K562 (cell line): ENCODE results near the gene PTPN1. TPM values are rescaled to one million over a fixed set of nuclear protein-coding genes. Genes with fewer than 3 reads are reported as not detected.
A peak's percentile ranks its signal among the peaks of the same experiment; 100 is the strongest.

Source experiments
- ARNT ChIP-seq, 2 experiments: fragments of 450-650 bp; IDR thresholded peaks; 2 replicates each; pipeline ENCODE4 v1.6.1; 2016; ENCODE audit warnings: mild to moderate bottlenecking in 1 of 2
- BCOR ChIP-seq: fragments of 450-650 bp; IDR thresholded peaks from 2 replicates; pipeline ENCODE4 v1.6.1; 2016
- CTCFL ChIP-seq: IDR thresholded peaks from 2 replicates; pipeline ENCODE4 v1.6.1; 2011; ENCODE audit warnings: borderline replicate concordance, low read depth, mild to moderate bottlenecking, moderate library complexity, low read length; ENCODE audit not compliant: insufficient read depth, poor library complexity, severe bottlenecking
- EHMT2 ChIP-seq: fragments of 450-650 bp; IDR thresholded peaks from 2 replicates; pipeline ENCODE4 v1.6.1; 2018; ENCODE audit warnings: antibody characterized with exemption
- EP400 ChIP-seq: fragments of 450-650 bp; IDR thresholded peaks from 2 replicates; pipeline ENCODE4 v1.6.1; 2017; ENCODE audit warnings: antibody characterized with exemption, mild to moderate bottlenecking, moderate library complexity
- FOS ChIP-seq: IDR thresholded peaks from 3 replicates; pipeline ENCODE4 v1.6.1; 2011; ENCODE audit not compliant: insufficient read length; ENCODE audit errors: extremely low read depth
- HDAC1 ChIP-seq, 2 experiments: fragments of 450-650 bp; IDR thresholded peaks; 2 replicates each; pipeline ENCODE4 v1.6.1; 2016 to 2017; ENCODE audit warnings: inconsistent platforms in 1 of 2, mild to moderate bottlenecking in 1 of 2, moderate library complexity in 1 of 2
- JUN ChIP-seq, 2 experiments: sonication (generic) in 1 of 2; formaldehyde crosslinking in 1 of 2; IDR thresholded peaks; 2 replicates each; pipeline versions ENCODE4 v1.6.1 to v1.8.0; 2012 to 2022; ENCODE audit warnings: borderline replicate concordance in 2 of 2, mild to moderate bottlenecking in 2 of 2, improper control_type of control experiment in 1 of 2, low read depth in 1 of 2, low read length in 1 of 2, missing genetic modification reagents in 1 of 2
- L3MBTL2 ChIP-seq: fragments of 450-650 bp; IDR thresholded peaks from 2 replicates; pipeline ENCODE4 v1.6.1; 2016; ENCODE audit warnings: mild to moderate bottlenecking, moderate library complexity
- NCOR1 ChIP-seq: fragments of 450-650 bp; IDR thresholded peaks from 2 replicates; pipeline ENCODE4 v1.6.1; 2016; ENCODE audit warnings: mild to moderate bottlenecking, moderate library complexity
- NKRF ChIP-seq: fragments of 450-650 bp; IDR thresholded peaks from 2 replicates; pipeline ENCODE4 v1.6.1; 2016; ENCODE audit warnings: borderline replicate concordance
- SP1 ChIP-seq: sonication (generic); formaldehyde crosslinking; IDR thresholded peaks from 2 replicates; pipeline ENCODE4 v1.8.1; 2022; ENCODE audit warnings: mild to moderate bottlenecking, missing genetic modification reagents
- ZBTB2 ChIP-seq: fragments of 450-650 bp; IDR thresholded peaks from 2 replicates; pipeline ENCODE4 v1.6.1; 2016; ENCODE audit warnings: antibody characterized with exemption
- ZNF316 ChIP-seq: fragments of 450-650 bp; IDR thresholded peaks from 2 replicates; pipeline ENCODE4 v1.6.1; 2016
- ZNF407 ChIP-seq: fragments of 450-650 bp; IDR thresholded peaks from 2 replicates; pipeline ENCODE4 v1.6.1; 2016; ENCODE audit warnings: low read depth
- polyA plus RNA-seq, 8 experiments: library from polyadenylated mRNA; depleted of rRNA in 4 of 8; stranded (reverse) in 5 of 8; unstranded in 3 of 8; fragments of >200 nt; fragmentation: Nextera tagmentation in 2 of 8; fragmentation: Illumina TruSeq in 1 of 8; extraction: Ambion mirVana in 2 of 8; extraction: Trizol in 1 of 8; gene quantifications; 2 replicates each; pipeline versions ENCODE4 v1.2.1 to v1.2.3, GENCODE V29; 2011 to 2014; ENCODE audit warnings: inconsistent platforms in 1 of 8, missing spikeins in 1 of 8
- total RNA-seq, 7 experiments: library from RNA; depleted of rRNA in 6 of 7; stranded (reverse); fragments of >200 nt in 6 of 7; fragmentation: Illumina TruSeq in 2 of 7; extraction: Trizol in 2 of 7; gene quantifications; 2 replicates each; pipeline versions ENCODE4 v1.2.1 to v1.2.3, GENCODE V29; 2011 to 2021; ENCODE audit warnings: low replicate concordance in 1 of 7

The PTPN1 gene
- total and polyA plus RNA-seq, 9 of the 15 experiments (the other 6 are each of a cell fraction or from before 2014, with no cell fraction given), result 11.0 to 85.3 (median 54.0) TPM

DNA sequence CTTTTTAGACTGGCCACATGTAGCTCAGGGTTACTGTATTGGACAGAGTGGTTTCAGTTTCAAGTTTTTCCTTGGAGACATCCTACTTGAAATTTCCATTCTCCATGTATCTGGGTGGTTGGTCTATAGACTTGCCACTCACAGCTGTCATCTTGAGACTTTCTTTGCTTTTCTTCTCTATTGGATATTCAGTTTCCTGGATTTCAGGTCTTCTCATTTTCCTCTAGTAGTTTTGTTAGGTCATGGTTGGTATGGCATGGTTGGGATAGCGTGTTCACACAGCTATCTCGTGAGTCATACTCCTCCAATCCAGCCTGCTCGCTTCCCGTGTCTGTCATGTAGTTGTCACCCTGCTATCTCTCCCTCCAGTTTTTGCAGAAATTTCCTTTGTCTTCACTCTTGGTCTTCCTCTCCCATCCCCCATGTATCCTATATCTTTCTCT is 48.3 kb downstream of the PTPN1 start (continued):
- TF ChIP-seq ZBTB2 (peak; percentile 58; the same call in 1 of the 2 replicates), JUN (IDR thresholded peaks at IDR 0.05; ENCODE audit: borderline replicate concordance, low read depth, low read length) (peak; percentile 89), JUN (CRISPR knock-in tag; IDR thresholded peaks at IDR 0.05; ENCODE audit: borderline replicate concordance) (no peak), CTCFL (no peak), SP1 (CRISPR knock-in tag) (0 out of 2 replicates have a peak, but pooled peaks have one; percentile 42), NCOR1 (peak; percentile 65), ARNT (IDR thresholded peaks at IDR 0.05) (0 out of 4 replicates have a peak, but pooled peaks of 1 of the 2 experiments have one; percentile 27), L3MBTL2 (peak; percentile 75), EHMT2 (peak; percentile 83; the same call in 1 of the 2 replicates), ZNF407 (peak; percentile 21; the same call in 1 of the 2 replicates), NKRF (peak; percentile 65; the same call in 1 of the 2 replicates), FOS (peak; percentile 52), BCOR (peak; percentile 11; the same call in 1 of the 2 replicates), ZNF316 (peak; percentile 66), EP400 (peak; percentile 67), HDAC1 (IDR thresholded peaks at IDR 0.05) (peak in 1 of 2 experiments; percentile 92; a peak in 2 of 4 replicates)
